ENCODE results near the gene C2orf72. TPM values are rescaled to one million over a fixed set of nuclear protein-coding genes. Genes with fewer than 3 reads are reported as not detected.

C2orf72 gene
- total and polyA plus RNA-seq, 2 of the 13 experiments (the other 11 are each of a cell fraction or from before 2014, with no cell fraction given) = 147 to 203 TPM

GRCh38 chr2:231037202-231037730 is at the start of gene C2orf72 (continued):
- TF ChIP-seq ZFY (CRISPR knock-in tag; IDR thresholded peaks at IDR 0.05) (peak; percentile 63), GZF1 (CRISPR knock-in tag; IDR thresholded peaks at IDR 0.05) (no peak), GTF3A (CRISPR knock-in tag; conservative IDR thresholded peaks at IDR 0.05) (no peak), ZNF468 (CRISPR knock-in tag; IDR thresholded peaks at IDR 0.05) (no peak), ZNF142 (CRISPR knock-in tag; IDR thresholded peaks at IDR 0.05) (no peak), ZNF616 (CRISPR knock-in tag; IDR thresholded peaks at IDR 0.05; ENCODE audit: low read depth) (no peak), ZNF660 (CRISPR knock-in tag; IDR thresholded peaks at IDR 0.05; ENCODE audit: borderline replicate concordance, low read depth) (no peak), ZBTB37 (CRISPR knock-in tag; IDR thresholded peaks at IDR 0.05) (no peak), ELF4 (CRISPR knock-in tag; IDR thresholded peaks at IDR 0.05; ENCODE audit: borderline replicate concordance) (no peak), ZMAT5 (CRISPR knock-in tag; IDR thresholded peaks at IDR 0.05; ENCODE audit: borderline replicate concordance, low read depth) (no peak), ZBTB4 (CRISPR knock-in tag; IDR thresholded peaks at IDR 0.05; ENCODE audit: borderline replicate concordance) (no peak), TMF1 (CRISPR knock-in tag; IDR thresholded peaks at IDR 0.05; ENCODE audit: low read depth) (no peak), MXD4 (CRISPR knock-in tag; IDR thresholded peaks at IDR 0.05) (0 out of 2 replicates have a peak, but pooled peaks have one; percentile 18), ZNF230 (CRISPR knock-in tag; IDR thresholded peaks at IDR 0.05) (no peak), ZNF619 (CRISPR knock-in tag; IDR thresholded peaks at IDR 0.05) (no peak), ZNF362 (CRISPR knock-in tag; IDR thresholded peaks at IDR 0.05; ENCODE audit: borderline replicate concordance) (no peak), ZNF746 (CRISPR knock-in tag; IDR thresholded peaks at IDR 0.05) (no peak; the same call in 1 of the 2 replicates)

Measured in HepG2 (cell line).